Spinal cord (tissue), 10 donors: ENCODE measurements around the gene CDC20. TPM values are rescaled to one million over a fixed set of nuclear protein-coding genes. Genes with fewer than 3 reads are reported as not detected.

Source experiments
- DNase-seq, 6 donors: peaks; one replicate each; pipeline versions ENCODE4 v3.0.0 to v3.0.0-alpha.2; 2013 to 2015; ENCODE audit warnings: low spot score in 6 of 6, low read depth in 4 of 6
- H3K27ac ChIP-seq: one replicate; pipeline ENCODE4 v1.5.1; 2013; ENCODE audit warnings: low read depth, low read length, control low read depth
- H3K27me3 ChIP-seq: one replicate; pipeline ENCODE4 v1.6.1; 2013; ENCODE audit warnings: low read length; ENCODE audit not compliant: control insufficient read depth, insufficient read depth
- H3K36me3 ChIP-seq: one replicate; pipeline ENCODE4 v1.6.1; 2013; ENCODE audit warnings: low read length; ENCODE audit not compliant: control insufficient read depth, insufficient read depth
- H3K4me1 ChIP-seq: one replicate; pipeline ENCODE4 v1.6.1; 2013; ENCODE audit warnings: low read length; ENCODE audit not compliant: control insufficient read depth, insufficient read depth
- H3K4me3 ChIP-seq: one replicate; pipeline ENCODE4 v1.5.1; 2013; ENCODE audit warnings: low read depth, low read length, control low read depth
- H3K9me3 ChIP-seq: one replicate; pipeline ENCODE4 v1.6.1; 2013; ENCODE audit warnings: low read length; ENCODE audit not compliant: control insufficient read depth, insufficient read depth
- WGBS: methylation state at CpG from one replicate; pipeline ENCODE4 v1.1.5; 2013; ENCODE audit warnings: missing lambda C conversion rate; ENCODE audit not compliant: insufficient coverage; 5-methylcytosine and 5-hydroxymethylcytosine counted together
- polyA plus RNA-seq, 2 donors: library from polyadenylated mRNA; unstranded; fragments of 120-200 nt; gene quantifications; one replicate each; pipeline ENCODE4 v1.2.1, GENCODE V29; 2013; ENCODE audit not compliant: insufficient read length in 2 of 2
- total RNA-seq, 2 donors: library from RNA; depleted of rRNA in 1 of 2; stranded (reverse); fragments of 120-200 nt in 1 of 2; fragments of >200 nt in 1 of 2; gene quantifications; one replicate each; pipeline versions ENCODE4 v1.2.3 to v1.2.4, GENCODE V29; 2013 to 2014
- donor health status: healthy.

The CDC20 gene
- total and polyA plus RNA-seq, 4 donors: 11.1 to 21.6 (median 17.9) TPM

- WGBS: 11% methylated on average over 1 of the region's 3 CpGs
- Histone ChIP-seq H3K4me1 (peaks cover 18% of the 10 kb centered on the region), H3K27ac (no peak overlapping the region), H3K9me3 (no peaks in the 10 kb centered on the region), H3K36me3 (peaks cover 2% of the 10 kb centered on the region), H3K27me3 (peaks cover 4% of the 10 kb centered on the region), H3K4me3 (no peak overlapping the region)
- no peak for DNase-seq
Measured at GRCh38 chr1:43352881-43353280, 5.9 kb upstream of the CDC20 start.

- DNase-seq: no peak
Measured at GRCh38 chr1:43354471-43354870, 4.3 kb upstream of the CDC20 start.

GRCh38 chr1:43354936-43355335 lies 3.8 kb upstream of the CDC20 start:
- Histone ChIP-seq H3K4me3 (no peak overlapping the region), H3K9me3 (no peaks in the 10 kb centered on the region), H3K27me3 (no peaks in the 10 kb centered on the region), H3K36me3 (peaks cover 2% of the 10 kb centered on the region), H3K4me1 (peaks cover 18% of the 10 kb centered on the region), H3K27ac (no peak overlapping the region)
- no peak for DNase-seq
- WGBS: no CpG with 5 or more reads among the region's 2 CpGs

More at GRCh38 chr1:43354471-43354870, 4.3 kb upstream of the CDC20 start:
- Histone ChIP-seq H3K4me1 (peaks cover 20% of the 10 kb centered on the region), H3K4me3 (no peak overlapping the region), H3K27me3 (no peaks in the 10 kb centered on the region), H3K36me3 (peaks cover 2% of the 10 kb centered on the region), H3K27ac (no peak overlapping the region), H3K9me3 (no peaks in the 10 kb centered on the region)
- 89% methylated on average over 1 of the region's 2 CpGs for WGBS

- Histone ChIP-seq H3K27me3 (no peaks in the 10 kb centered on the region), H3K36me3 (peaks cover 13% of the 10 kb centered on the region), H3K4me3 (no peak overlapping the region), H3K27ac (no peak overlapping the region), H3K9me3 (no peaks in the 10 kb centered on the region), H3K4me1 (peaks cover 29% of the 10 kb centered on the region)
- DNase-seq: no peak
- no CpG with 5 or more reads among the region's 4 CpGs for WGBS
Measured at GRCh38 chr1:43357251-43357650, 1.5 kb upstream of the CDC20 start.

GRCh38 chr1:43358121-43358745 lies 548 bp upstream of the CDC20 start:
- Histone ChIP-seq H3K9me3 (no peaks in the 10 kb centered on the region), H3K27me3 (no peaks in the 10 kb centered on the region), H3K4me3 (peak overlapping the region; percentile 79), H3K27ac (peak overlapping the region; percentile 88), H3K4me1 (peaks cover 29% of the 10 kb centered on the region), H3K36me3 (peaks cover 23% of the 10 kb centered on the region)
- DNase-seq: peak in 1 of 6 donors; percentile 46
- under 1% methylated on average over 33 of the region's 33 CpGs for WGBS

- no peaks in the 10 kb centered on the region for H3K9me3 ChIP-seq
- WGBS: 54% methylated on average over 6 of the region's 11 CpGs
- DNase-seq: no peak
- H3K27ac ChIP-seq: no peak overlapping the region
- H3K36me3 ChIP-seq: peaks cover 37% of the 10 kb centered on the region
- H3K27me3 ChIP-seq: no peaks in the 10 kb centered on the region
- peak overlapping the region; percentile 79 for H3K4me3 ChIP-seq
- peaks cover 29% of the 10 kb centered on the region for H3K4me1 ChIP-seq
Measured at GRCh38 chr1:43359696-43360095, 915 bp downstream of the CDC20 start.

GRCh38 chr1:43360616-43361015 lies 1.8 kb downstream of the CDC20 start:
- Histone ChIP-seq H3K36me3 (peaks cover 45% of the 10 kb centered on the region), H3K27ac (no peak overlapping the region), H3K9me3 (no peaks in the 10 kb centered on the region), H3K4me1 (peaks cover 29% of the 10 kb centered on the region), H3K4me3 (no peak overlapping the region), H3K27me3 (no peaks in the 10 kb centered on the region)
- 73% methylated on average over 2 of the region's 4 CpGs for WGBS
- DNase-seq: no peak

- peaks cover 55% of the 10 kb centered on the region for H3K36me3 ChIP-seq
- no peak for DNase-seq
- no peak overlapping the region for H3K4me3 ChIP-seq
- WGBS: 83% methylated on average over 4 of the region's 9 CpGs
- no peaks in the 10 kb centered on the region for H3K27me3 ChIP-seq
- H3K27ac ChIP-seq: no peak overlapping the region
- H3K4me1 ChIP-seq: peaks cover 44% of the 10 kb centered on the region
- H3K9me3 ChIP-seq: no peaks in the 10 kb centered on the region
Measured at GRCh38 chr1:43363283-43363934, 4.6 kb downstream of the CDC20 start.

GRCh38 chr1:43363935-43364525 lies 5.2 kb downstream of the CDC20 start:
- Histone ChIP-seq H3K4me1 (peaks cover 47% of the 10 kb centered on the region), H3K36me3 (peaks cover 55% of the 10 kb centered on the region), H3K4me3 (no peak overlapping the region), H3K9me3 (no peaks in the 10 kb centered on the region), H3K27ac (no peak overlapping the region), H3K27me3 (no peaks in the 10 kb centered on the region)
- DNase-seq: no peak
- WGBS: 80% methylated on average over 4 of the region's 5 CpGs

GRCh38 chr1:43365678-43366077 lies 6.9 kb downstream of the CDC20 start:
- Histone ChIP-seq H3K4me3 (no peak overlapping the region), H3K36me3 (peaks cover 54% of the 10 kb centered on the region), H3K4me1 (peaks cover 35% of the 10 kb centered on the region), H3K27ac (no peak overlapping the region), H3K9me3 (no peaks in the 10 kb centered on the region), H3K27me3 (no peaks in the 10 kb centered on the region)
- DNase-seq: no peak
- WGBS: 80% methylated on average over 2 of the region's 2 CpGs
